HG03045 (cell line): Measurements from ENCODE around the gene FMNL1.
A peak's percentile ranks its signal among the peaks of the same experiment; 100 is the strongest.

Experiments
- ATAC-seq: cut with Tn5 transposase; IDR thresholded peaks from one replicate; pipeline ENCODE4 v1.9.1; 2021; ENCODE audit warnings: mild to moderate bottlenecking, moderate library complexity; ENCODE audit not compliant: unreplicated experiment

FMNL1 gene

DNA sequence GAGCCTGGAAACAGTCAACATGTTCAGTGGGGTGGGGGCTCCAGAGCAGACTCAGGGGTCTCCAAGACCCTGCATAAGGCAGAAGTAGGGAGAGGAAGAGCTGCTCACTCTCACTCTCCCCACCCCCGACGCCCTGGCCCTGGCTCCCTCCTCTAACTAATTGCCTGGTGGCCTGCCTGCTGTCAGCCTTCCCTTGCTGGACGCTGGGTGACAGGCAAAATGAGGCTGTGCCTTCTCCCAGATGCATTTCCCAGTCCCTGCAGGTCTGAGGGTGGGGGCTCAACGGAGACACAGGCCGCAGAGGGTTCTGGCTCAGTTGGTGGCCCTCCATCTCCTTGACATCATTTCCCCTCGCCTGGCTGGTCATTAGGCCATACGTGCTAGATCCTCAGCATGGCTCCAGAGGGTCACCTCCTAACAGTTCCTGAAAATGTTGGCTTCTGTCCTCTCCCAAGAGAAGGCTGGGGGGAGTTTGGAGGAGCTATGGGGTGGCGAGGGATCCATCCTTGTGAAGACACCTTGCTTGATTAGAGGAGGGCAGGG lies 1.4 kb downstream of the FMNL1 start:
- ATAC-seq = no peak

DNA sequence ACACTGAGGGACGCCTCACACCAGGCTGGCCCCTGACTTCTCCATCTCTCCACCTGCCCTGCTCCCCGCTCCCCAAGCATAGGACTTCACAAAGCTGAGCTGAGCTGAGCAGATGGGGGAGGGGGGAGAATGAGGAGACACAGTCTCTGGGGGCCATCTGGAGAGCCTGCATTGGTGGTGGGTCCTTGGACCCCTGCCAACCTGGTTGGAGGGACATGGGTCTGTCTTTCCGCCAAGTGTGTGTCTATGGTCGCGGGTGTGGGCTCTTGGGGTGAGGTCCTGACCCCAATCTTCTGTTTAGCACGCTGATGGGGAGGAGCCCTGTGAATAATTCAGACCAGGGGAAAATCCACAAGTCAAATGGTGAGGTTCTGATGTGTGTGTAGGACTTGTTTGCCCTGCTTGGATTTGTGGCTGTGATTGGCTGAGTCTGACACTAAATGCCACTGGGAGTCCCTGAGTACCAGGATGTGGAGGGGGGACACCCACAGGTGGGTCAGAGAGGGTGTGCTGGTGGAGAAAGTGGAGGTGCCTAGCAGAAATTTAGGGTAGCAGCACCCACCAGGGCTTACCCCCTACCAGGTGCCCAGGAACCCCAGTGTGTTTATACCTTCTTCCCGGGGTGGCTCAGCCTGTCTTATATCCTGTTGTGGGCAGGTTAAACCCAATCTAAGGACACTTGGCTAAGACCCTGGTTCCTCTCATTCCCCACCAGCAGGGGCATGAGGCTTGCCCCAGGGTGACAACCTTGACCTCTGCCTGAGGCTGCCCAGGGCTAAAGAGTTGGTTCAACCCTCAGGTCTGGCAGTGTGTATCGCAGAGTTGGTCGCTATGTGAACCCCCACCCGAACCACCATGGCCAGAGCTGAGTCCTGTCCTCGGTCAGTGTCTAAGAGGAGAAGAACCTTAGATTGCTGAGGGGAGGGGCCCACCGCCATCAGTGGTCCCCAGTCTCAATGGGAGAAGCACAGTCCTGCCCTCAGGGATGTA lies 2.1 kb downstream of the FMNL1 start:
- ATAC-seq = no peak

DNA sequence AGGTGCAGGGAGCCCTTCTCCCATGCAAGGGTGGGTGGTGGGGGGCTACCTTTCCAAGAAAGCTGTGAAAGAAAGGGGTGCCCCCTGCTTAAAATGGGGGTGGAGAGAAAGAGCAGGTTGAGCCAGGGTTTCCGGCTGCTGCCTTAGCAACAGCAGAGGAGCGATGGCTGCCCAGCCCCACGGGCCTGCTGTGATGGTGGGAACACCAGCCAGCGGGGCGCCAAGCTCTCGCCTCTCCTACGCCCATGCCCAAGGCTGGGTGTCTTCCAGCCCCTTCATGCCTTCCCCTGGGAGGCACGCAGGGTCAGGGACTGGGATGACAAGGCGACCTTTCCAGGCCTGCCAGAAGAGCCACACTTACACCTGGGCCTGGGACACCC lies 3.0 kb downstream of the FMNL1 start:
- no peak for ATAC-seq

DNA sequence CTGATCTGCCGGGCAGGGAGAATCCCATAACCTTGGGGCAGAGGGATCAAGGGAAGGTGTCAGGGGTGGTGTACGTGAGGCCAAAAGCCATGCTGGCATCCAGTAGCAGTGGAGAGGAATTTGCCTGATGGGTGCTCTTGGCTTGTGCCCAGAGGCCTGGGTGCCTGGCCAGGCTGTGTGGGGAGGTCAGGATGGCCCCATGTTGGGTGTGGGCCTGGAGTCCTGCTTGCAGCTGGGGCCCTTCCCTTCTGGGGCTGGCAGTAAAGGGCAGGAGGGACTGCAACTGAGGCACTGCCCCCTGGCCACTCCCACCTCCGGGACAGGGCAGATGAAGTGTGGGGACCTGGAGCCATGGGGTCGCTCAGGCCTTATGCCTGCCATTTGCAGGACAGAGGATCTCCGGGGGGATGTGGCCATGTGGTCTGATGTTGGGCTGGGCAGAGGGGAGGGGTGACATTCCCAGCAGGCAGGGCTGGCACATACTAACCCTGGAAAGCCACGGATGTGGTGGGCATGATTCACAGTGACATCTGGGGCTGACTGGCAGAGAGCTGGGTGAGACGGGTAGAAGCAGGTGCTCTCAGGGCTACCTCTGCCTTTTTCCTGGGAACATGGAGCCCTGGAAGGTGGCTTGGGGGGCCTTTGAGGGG lies 3.5 kb downstream of the FMNL1 start:
- no peak for ATAC-seq

DNA sequence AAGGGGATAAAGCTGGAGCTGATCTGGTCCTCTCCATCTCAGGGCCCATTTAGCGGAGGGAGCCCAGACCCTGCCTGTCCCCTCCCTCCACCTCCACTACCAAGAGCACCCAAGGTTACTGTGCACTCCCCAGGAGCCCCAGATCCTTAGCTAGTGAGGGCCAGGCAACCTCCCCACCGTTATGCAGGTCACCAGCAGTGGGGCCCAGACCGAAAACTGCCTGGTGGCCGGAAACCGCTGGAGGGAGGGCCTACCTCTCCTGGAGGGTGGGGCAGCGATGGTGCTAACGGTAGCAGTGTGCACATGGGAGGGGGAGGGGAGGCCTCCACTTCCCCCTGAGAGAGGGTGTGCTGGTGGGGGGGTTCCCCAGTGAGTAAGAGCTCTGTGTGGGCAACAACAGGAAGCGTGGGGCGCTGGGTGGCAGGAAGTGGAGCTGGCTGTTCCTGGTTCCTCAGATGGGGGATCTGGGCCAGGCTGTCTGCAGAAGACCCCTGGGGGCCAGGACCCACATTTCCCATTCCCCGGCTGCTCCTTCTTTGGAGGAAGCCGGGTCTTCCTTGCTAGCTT lies 4.4 kb downstream of the FMNL1 start:
- ATAC-seq = peak; percentile 32

DNA sequence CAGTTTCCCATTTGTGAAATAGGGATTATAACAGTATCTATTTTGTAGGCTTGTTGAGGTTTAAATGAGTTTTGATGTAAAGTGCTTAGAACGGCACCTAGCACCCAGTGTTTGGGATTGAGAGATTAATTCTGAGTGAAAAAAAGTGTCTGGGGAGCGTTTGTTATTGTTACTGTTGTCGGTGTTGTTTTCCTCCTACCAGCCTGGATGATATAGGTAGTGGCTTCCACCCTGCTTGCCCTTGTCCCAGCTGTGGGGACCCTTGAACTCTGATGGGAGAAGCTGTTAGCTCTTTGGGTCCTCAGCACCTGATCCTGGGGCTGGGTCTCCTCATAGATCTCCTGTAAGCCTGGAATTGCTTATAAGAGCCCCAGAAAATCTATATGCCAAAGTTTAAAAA lies 4.9 kb downstream of the FMNL1 start:
- ATAC-seq = no peak

DNA sequence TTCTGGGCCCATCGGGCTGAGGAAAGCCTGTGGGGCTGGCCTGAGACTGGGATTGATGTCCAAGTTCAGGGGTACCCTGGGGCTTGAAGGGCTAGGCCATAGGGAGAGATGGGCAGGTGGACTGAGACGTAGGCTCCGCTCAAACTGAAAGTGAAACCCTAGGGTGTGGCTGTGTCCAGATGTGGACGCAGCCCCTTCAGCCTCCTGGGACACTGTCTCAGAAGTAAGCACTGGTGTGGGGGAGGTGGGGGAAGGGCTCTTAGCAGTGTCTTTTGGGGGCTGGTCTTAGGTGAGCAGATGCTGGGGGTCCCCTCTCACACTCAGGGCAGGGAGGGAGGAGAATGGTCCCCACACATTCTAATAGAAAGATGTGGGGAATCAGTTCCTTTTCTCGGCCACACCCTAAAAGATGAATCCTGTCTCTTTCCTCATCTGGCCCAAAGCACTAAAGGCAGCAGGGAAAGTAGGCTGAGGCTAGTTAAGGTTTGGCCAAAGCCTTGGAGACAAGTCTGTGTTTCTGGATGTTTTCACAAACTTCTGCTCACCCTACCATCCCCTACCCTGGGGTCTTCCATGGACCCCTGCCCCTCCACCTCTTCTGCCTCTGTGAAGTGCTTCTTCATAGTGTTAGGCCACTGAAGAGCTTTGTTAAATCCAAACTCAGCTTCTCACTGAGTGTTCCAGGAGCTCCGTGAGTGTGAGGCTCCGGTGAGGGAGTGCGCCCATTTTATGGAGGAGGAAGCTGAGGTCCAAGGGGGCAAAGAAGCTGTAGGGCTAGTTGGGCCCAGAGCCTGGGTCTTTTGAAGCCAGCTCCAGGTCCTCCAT lies 5.6 kb downstream of the FMNL1 start:
- ATAC-seq = no peak

DNA sequence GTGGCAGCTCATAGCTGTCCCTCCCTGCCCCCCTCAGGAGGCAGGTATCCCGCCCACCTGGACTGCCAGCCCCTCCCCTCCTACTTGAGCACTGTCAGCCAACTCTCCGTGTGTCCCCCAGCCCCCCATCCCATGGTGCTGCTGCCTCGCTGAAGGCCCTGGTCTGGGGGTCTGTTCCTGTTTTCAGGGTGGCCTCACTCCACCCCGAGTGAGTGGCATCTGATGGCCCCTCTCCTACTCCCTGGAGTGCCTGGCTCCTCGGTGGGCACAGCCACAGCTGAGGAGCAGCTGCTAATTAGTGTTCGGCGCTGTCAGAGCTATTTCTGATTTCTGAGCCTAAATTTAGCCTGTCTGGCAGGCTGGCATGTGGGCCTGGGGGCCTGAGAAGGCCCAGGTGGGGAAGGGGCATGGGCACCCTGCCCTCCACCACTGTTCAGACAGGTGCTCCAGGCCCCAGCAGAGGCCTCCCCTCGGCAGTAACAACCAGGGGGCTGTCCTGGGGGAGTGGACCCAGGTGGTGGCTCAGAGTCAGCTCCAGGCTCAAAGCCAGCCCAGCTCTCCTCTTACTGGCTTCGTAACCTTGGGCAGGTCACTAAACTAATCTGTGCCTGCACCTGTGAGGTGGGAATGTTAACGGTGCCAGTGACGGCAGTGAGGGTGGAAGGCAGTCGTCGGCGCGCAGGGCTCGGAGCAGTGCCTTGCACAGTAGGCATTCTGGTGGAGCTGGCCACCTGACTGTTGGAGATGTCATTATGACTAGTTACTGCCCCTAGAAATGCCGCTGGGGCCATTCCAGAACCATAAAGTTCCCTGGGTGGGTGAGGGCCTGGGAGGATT lies 6.5 kb downstream of the FMNL1 start:
- ATAC-seq = no peak

DNA sequence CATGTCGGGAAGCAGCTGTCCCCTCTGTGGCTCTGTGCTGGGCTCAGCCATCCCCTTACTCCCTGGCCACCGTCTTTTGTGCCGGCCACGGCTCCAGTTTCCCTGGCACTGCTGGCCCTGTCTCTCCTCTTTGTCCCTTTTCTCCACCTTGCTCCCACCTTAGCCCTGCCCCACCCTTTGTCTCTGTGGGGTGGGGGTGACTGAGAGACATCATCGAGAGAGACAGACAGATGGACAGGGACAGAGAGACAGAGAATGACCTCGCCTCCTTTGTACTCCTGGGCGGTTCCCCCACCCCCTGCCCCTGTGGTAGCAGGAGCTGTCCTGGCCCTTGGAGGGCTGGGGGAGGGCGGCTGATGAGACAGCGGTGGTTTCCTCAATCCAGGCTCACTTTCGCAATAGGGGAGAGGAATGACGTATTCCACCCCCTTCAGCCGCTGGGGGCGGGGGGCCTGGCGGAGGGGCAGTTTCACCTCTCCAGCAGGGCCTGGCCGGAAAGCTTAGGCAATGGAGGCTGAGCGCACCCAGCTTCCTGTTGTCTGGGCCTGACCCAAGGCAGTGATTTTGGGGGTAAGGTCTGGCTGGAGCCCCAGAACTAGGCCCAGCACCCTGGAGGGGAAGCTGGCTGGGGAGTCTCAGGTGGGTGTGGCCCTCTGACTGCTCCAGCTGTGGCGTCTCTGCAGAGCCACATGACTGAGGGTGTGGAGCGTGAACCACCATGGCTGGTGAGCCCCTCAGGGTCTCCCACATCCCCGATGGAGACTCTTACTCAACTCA lies 7.3 kb downstream of the FMNL1 start:
- peak; percentile 29 for ATAC-seq

DNA sequence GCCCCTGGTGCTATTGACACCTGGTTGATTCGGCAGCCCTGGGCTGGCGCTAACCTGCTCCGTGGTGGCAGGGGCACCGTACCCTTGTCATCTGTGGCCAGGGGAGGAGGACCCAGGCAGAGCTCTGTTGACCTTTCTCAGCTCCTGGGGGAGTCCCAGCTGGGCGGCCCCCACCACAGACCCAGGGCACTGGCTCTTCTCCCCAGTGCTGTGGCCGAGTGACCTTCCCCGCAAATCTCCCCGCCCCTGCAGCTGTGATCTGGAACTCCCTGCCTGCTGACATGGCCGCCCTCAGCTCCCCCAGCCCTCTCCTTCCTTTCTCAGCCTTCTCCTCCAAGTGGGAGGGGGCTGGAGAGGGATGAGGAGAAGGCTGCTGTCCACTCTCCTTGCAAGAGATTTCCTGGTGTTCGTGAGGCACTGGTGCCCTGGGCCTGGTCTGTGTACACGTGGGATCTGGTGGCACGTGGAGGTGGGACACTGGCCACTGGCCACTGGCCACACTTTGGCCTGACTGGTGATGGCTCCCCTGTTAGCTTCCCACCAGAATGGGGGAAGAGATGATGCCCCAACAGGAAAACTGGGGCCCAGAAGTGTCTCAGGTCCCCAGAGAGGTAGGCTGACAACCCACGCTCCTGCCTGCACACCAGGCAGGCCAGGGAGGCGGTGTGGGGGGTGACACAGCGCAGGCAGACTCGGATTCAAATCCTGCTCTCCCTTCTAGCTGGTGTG lies 8.2 kb downstream of the FMNL1 start:
- ATAC-seq = no peak

DNA sequence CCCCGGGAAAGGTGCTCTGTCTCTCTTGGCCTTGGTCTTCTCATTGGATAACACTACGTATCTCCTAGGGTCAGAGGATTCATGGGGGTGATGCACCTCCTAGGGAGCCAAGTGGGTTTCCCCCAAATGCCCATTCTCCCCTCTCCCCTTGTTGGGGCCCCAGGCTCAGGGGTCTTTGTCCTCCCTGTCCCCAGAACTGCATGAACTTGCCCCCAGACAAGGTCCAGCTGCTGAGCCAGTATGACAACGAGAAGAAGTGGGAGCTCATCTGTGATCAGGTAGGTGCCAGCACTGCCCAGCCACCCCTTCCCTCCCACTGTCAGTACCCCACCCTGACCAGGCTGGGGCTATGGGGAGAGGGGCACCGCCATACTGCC lies 8.7 kb downstream of the FMNL1 start:
- no peak for ATAC-seq

DNA sequence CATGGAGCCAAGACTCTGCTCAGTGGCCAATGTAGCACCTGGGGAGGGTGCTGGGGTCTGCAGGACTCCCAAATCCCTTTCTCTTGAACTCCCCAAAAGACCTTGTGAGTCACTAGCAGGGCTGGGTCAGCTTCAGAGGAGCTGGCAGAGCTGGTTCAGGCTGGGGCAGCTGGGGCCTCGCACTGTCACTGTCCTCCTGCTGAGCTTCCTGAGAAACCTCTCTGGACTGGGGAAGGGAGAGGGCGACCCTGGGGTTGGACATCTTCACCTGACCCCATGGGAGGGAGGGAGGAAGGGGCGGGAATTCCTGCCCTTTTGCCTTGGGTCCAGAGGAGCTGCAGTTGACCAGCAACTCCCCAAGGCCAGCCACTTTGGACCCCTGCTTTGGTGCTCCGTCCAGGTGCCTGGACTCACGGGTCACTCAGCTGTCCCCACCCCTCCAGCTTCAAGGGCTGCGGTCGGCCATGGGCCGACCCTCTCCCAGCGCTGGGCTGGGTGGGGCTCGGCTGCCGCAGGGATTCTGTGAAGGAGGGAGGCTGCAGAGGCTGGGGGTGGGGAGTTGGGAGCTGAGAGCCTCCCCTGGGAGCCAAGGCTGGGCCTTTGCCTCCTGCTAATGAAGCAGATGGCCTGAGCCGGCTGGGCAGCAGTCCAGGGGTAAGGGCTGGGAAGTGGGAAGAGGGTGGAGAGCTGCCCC lies 9.2 kb downstream of the FMNL1 start:
- ATAC-seq = no peak

DNA sequence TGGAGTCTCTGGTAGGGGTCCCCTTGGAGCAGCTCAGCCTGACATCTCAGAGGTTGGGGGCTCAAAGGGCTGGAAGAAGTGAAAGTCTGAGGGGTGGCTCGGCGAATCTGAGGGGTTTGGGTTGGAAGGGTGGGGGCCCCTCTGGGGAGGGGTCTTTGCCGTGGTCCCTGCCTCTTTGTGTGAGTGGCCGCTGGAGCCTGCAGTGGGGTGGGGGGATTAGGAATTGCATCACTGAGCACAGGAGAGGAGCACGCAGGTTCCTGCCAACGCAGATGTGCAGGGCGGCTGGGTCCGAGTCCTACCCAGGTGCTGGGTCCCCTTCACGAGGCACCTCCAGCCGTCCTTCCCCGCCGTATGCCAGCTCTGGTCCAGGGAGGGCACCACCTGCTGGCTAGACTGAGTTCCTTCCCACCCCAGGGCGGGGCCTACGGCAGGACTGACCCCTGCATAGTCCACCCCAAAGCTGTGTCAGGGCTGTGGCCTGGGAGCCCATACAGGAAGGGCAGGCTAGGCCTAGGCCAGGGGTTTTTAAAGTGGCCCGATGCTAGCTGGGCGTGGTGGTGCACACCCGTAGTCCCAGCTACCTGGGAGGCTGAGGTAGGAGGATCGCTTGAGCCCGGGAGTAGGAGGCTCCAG lies 9.9 kb downstream of the FMNL1 start:
- ATAC-seq = no peak

DNA sequence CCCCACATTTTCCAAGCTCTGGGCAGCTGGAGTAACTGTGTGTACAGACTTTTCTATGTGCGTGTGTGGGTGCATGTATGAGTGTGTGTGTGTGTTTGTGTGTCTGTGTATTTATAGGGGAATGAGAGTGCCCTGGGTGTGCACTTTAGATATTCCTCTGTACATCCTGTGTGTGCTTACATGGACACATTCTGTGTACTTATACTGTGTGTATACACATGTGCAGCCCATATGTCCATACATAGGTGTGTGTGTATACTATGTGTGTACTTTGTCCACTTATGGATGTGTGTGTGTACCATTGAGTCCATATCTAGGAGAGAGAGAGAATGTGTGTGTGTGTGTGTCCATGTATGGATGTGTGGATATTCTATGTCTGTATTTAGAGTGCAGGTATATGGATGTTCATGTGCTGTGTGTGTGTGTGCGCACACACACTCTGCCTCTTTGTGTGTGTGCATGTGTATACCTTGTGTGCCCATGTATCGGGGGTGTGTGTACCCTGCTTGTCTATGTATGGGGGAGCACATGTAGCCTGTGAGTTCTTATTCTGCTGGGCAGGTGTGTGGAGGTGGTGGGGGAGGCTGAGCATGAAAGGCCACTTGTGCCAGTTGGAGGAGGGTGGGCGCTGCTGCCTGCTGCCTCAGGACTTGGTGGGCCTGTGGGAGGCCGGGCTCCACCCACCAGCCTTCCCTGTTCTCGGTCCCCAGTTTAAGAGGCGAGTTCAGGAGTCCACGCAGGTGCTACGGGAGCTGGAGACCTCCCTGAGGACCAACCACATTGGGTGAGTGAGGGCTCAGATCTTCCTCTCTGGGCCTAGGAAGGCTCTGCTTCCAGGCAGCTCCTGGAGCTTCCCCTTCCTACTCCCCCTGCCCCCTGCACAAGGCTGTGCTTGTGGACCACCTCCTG lies 11.1 kb downstream of the FMNL1 start:
- ATAC-seq = no peak

DNA sequence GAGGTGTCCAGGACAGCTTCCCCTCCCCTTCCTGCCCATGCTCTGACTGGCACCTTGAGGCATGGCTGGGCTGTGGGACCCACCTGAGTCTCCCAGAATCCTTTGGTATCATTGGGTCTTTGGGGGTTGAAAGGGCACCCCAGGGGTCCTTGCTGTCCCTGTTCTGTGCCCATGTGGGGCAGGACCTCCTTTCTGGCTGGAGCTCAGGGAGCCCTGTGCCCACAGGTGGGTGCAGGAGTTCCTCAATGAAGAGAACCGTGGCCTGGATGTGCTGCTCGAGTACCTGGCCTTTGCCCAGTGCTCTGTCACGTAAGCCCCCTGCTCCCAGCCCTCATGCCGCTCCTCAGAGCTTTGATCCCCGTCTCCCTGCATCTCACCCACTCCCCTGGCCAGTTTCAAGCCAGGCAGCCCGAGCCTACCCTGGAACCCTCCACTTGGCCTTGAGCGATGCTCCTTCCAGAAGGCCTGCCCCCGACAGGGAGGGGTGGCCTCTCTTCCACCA lies 11.8 kb downstream of the FMNL1 start:
- no peak for ATAC-seq
